22Rv1 (cell line): Measurements from ENCODE around the gene CEBPE.

Source experiments
- CTCF ChIP-seq: fragments of 450-650 bp; IDR thresholded peaks from 2 replicates; pipeline ENCODE4 v1.5.1; 2017; ENCODE audit warnings: mild to moderate bottlenecking
- ZFX ChIP-seq: fragments of 450-650 bp; IDR thresholded peaks from 2 replicates; pipeline ENCODE4 v1.6.1; 2017; ENCODE audit warnings: antibody characterized with exemption, borderline replicate concordance

GRCh38 chr14:23078692-23079116, 40.4 kb downstream of the CEBPE start:
- no peak for TF ChIP-seq CTCF
- no peak for TF ChIP-seq ZFX
